ENCODE data around the gene SYNE4. TPM values are rescaled to one million over a fixed set of nuclear protein-coding genes. Genes with fewer than 3 reads are reported as not detected.

The SYNE4 gene
- total and polyA plus RNA-seq, 2 donors (not counting 3 experiments of a cell fraction or from before 2014, with no cell fraction given): 0.46 to 0.62 TPM

DNA sequence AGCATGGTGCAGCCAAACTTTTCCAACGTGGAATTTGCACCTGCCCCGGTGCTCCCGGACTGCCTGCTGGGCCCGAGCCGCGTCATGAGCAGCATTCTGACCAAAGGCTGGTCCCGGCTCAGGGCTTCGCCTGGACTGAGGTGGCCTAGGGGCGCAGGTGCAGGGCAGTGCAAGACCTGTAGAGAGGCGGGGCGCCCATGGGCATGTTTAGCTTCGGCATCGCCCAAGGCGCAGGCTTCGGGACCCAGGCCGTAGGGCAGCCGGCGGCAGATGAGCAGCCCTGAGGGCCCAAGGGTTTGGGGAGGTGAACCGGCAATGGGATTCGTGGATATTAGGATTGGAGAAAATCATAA is 48.7 kb downstream of the SYNE4 start:
- ChIA-PET CTCF (no interaction called here), POLR2A (no interaction called here)
- Histone ChIP-seq H3K4me2 (ENCODE audit: insufficient read depth, low read length) (no peak overlapping the region), H3K4me1 (ENCODE audit: control insufficient read depth, extremely low read depth, insufficient read depth, low read length) (no peaks in the 10 kb centered on the region), H3K4me3 (replicated peaks in 1 of 3; ENCODE audit: insufficient read depth in 1 of 3, low read depth in 1 of 3, low read length in 3 of 3) (no peak overlapping the region), H2AFZ (ENCODE audit: low read depth, low read length) (no peak overlapping the region), H3K36me3 (ENCODE audit: control insufficient read depth in 2 of 2, extremely low read depth in 1 of 2, insufficient read depth in 2 of 2, low read length in 2 of 2) (no peaks in the 10 kb centered on the region), H3K27ac (ENCODE audit: insufficient read depth, low read depth, low read length) (no peak overlapping the region), H3K79me2 (ENCODE audit: control insufficient read depth, insufficient read depth, low read length) (no peaks in the 10 kb centered on the region), H3K9me1 (replicated peaks; ENCODE audit: control insufficient read depth, extremely low read depth, insufficient read depth, low read length) (no peaks in the 10 kb centered on the region), H3K27me3 (ENCODE audit: control insufficient read depth in 2 of 2, insufficient read depth in 2 of 2, low read length in 2 of 2) (peaks cover 21 to 27% of the 10 kb centered on the region in 2 experiments), H3K9ac (replicated peaks; ENCODE audit: extremely low read depth, insufficient read depth, low read length) (no peak overlapping the region), H4K20me1 (replicated peaks; ENCODE audit: control insufficient read depth, extremely low read depth, insufficient read depth, low read length) (no peaks in the 10 kb centered on the region), H3K9me3 (replicated peaks; ENCODE audit: control insufficient read depth, insufficient read depth, low read length) (no peaks in the 10 kb centered on the region)
- dilution Hi-C loops (cut with MboI; ENCODE audit: extremely low pct_ligation_motif_present, low sequenced_read_pairs) (no loop called here), intact Hi-C loops (cut with micrococcal nuclease) (no loop called here)
- FAIRE-seq (no peak), DNase-seq (ENCODE audit: low read depth, low spot score) (no peak)
- TF ChIP-seq GATA2 (IDR thresholded peaks at IDR 0.05; ENCODE audit: insufficient read depth, insufficient read length, low read depth, low read length) (no peak), FOS (IDR thresholded peaks at IDR 0.05; ENCODE audit: borderline replicate concordance, insufficient read depth, low read length) (no peak), EZH2 (IDR thresholded peaks at IDR 0.05; ENCODE audit: borderline replicate concordance, low read depth, low read length, severe bottlenecking) (no peak), POLR2AphosphoS5 (IDR thresholded peaks at IDR 0.05; ENCODE audit: insufficient read depth, low read depth, low read length) (no peak), JUN (IDR thresholded peaks at IDR 0.05; ENCODE audit: borderline replicate concordance, insufficient read depth, insufficient read length, low read depth) (no peak), MYC (IDR thresholded peaks at IDR 0.05; ENCODE audit: low read depth, low read length) (no peak), POLR2A (IDR thresholded peaks at IDR 0.05; ENCODE audit: low read depth, low read length) (no peak)
- TF ChIP-seq, protein P1, sequence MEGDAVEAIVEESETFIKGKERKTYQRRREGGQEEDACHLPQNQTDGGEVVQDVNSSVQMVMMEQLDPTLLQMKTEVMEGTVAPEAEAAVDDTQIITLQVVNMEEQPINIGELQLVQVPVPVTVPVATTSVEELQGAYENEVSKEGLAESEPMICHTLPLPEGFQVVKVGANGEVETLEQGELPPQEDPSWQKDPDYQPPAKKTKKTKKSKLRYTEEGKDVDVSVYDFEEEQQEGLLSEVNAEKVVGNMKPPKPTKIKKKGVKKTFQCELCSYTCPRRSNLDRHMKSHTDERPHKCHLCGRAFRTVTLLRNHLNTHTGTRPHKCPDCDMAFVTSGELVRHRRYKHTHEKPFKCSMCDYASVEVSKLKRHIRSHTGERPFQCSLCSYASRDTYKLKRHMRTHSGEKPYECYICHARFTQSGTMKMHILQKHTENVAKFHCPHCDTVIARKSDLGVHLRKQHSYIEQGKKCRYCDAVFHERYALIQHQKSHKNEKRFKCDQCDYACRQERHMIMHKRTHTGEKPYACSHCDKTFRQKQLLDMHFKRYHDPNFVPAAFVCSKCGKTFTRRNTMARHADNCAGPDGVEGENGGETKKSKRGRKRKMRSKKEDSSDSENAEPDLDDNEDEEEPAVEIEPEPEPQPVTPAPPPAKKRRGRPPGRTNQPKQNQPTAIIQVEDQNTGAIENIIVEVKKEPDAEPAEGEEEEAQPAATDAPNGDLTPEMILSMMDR (IDR thresholded peaks at IDR 0.05; ENCODE audit: extremely low read depth in 1 of 2, insufficient read depth in 1 of 2, low read depth in 1 of 2, low read length in 2 of 2): no peak
- TF ChIP-seq, protein P2, sequence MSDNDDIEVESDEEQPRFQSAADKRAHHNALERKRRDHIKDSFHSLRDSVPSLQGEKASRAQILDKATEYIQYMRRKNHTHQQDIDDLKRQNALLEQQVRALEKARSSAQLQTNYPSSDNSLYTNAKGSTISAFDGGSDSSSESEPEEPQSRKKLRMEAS (IDR thresholded peaks at IDR 0.05; ENCODE audit: insufficient read depth, insufficient read length): no peak
- BruUV-seq (replicated peaks): no TSS peak

Measured in endothelial cell of umbilical vein (primary cell).